Liver (tissue), 9 donors: ENCODE data around the gene TMEM248. TPM values are rescaled to one million over a fixed set of nuclear protein-coding genes. Genes with fewer than 3 reads are reported as not detected.
"Not testable (repeated sequence)": the region's sequence is repeated elsewhere in the genome, so short reads cannot be mapped to it uniquely, and the experiment has no call there.

Experiments
- DNase-seq: peaks from one replicate; pipeline ENCODE4 v3.0.0-alpha.2; 2017; ENCODE audit warnings: low spot score
- H3K27ac ChIP-seq, 2 donors: one replicate each; pipeline ENCODE4 v1.7.0; 2013; ENCODE audit warnings: inconsistent platforms in 2 of 2, low read length in 2 of 2, control low read depth in 1 of 2, low read depth in 1 of 2, mild to moderate bottlenecking in 1 of 2
- H3K27me3 ChIP-seq, 4 donors: one replicate each; pipeline versions ENCODE4 v1.6.1 to v1.7.0; 2013; ENCODE audit warnings: low read length in 3 of 4, inconsistent platforms in 1 of 4, mild to moderate bottlenecking in 1 of 4, moderate library complexity in 1 of 4; ENCODE audit not compliant: control insufficient read depth in 4 of 4, insufficient read depth in 4 of 4
- H3K36me3 ChIP-seq, 4 donors: one replicate each; pipeline versions ENCODE4 v1.6.1 to v1.7.0; 2013; ENCODE audit warnings: low read length in 3 of 4, mild to moderate bottlenecking in 3 of 4, low read depth in 1 of 4, moderate library complexity in 1 of 4; ENCODE audit not compliant: control insufficient read depth in 4 of 4, insufficient read depth in 3 of 4
- H3K4me1 ChIP-seq, 4 donors: one replicate each; pipeline versions ENCODE4 v1.6.1 to v1.7.0; 2013; ENCODE audit warnings: low read length in 3 of 4, mild to moderate bottlenecking in 3 of 4, moderate library complexity in 1 of 4; ENCODE audit not compliant: control insufficient read depth in 4 of 4, insufficient read depth in 4 of 4
- H3K4me3 ChIP-seq, 3 donors: one replicate each; pipeline versions ENCODE4 v1.6.1 to v1.7.0; 2013; ENCODE audit warnings: low read length in 3 of 3, control low read depth in 1 of 3, low read depth in 1 of 3, mild to moderate bottlenecking in 1 of 3
- H3K9ac ChIP-seq, 2 donors: one replicate each; pipeline ENCODE4 v1.7.0; 2013; ENCODE audit warnings: low read length in 2 of 2, mild to moderate bottlenecking in 2 of 2, moderate library complexity in 2 of 2, control low read depth in 1 of 2, low read depth in 1 of 2
- H3K9me3 ChIP-seq, 4 donors: one replicate each; pipeline versions ENCODE4 v1.6.1 to v1.7.0; 2013; ENCODE audit warnings: low read length in 3 of 4; ENCODE audit not compliant: control insufficient read depth in 4 of 4
- EGR1 ChIP-seq, 2 donors: IDR thresholded peaks; 2 replicates each; pipeline ENCODE4 v1.6.1; 2016 to 2018; ENCODE audit warnings: antibody characterized with exemption in 2 of 2, low read depth in 2 of 2
- FOXA2 ChIP-seq: IDR thresholded peaks from 2 replicates; pipeline ENCODE4 v1.6.1; 2016; ENCODE audit warnings: antibody characterized with exemption
- GABPA ChIP-seq, 2 donors: IDR thresholded peaks in 1 of 2; conservative IDR thresholded peaks in 1 of 2; 2 replicates each; pipeline ENCODE4 v1.6.1; 2016; ENCODE audit warnings: antibody characterized with exemption in 2 of 2, mild to moderate bottlenecking in 1 of 2, moderate library complexity in 1 of 2
- HNF4G ChIP-seq: IDR thresholded peaks from 2 replicates; pipeline ENCODE4 v1.6.1; 2016; ENCODE audit warnings: antibody characterized with exemption
- JUND ChIP-seq, 2 donors: IDR thresholded peaks; 2 replicates each; pipeline ENCODE4 v1.6.1; 2016; ENCODE audit warnings: antibody characterized with exemption in 2 of 2
- RAD21 ChIP-seq, 2 donors: IDR thresholded peaks; 2 replicates each; pipeline ENCODE4 v1.6.1; 2016; ENCODE audit warnings: antibody characterized with exemption in 2 of 2, mild to moderate bottlenecking in 2 of 2
- RXRA ChIP-seq, 2 donors: IDR thresholded peaks; 2 replicates each; pipeline ENCODE4 v1.6.1; 2017 to 2018; ENCODE audit warnings: antibody characterized with exemption in 2 of 2, mild to moderate bottlenecking in 1 of 2
- SP1 ChIP-seq: IDR thresholded peaks from 2 replicates; pipeline ENCODE4 v1.6.1; 2018; ENCODE audit warnings: antibody characterized with exemption, mild to moderate bottlenecking
- YY1 ChIP-seq: IDR thresholded peaks from 2 replicates; pipeline ENCODE4 v1.6.1; 2016; ENCODE audit warnings: antibody characterized with exemption, mild to moderate bottlenecking
- WGBS: extraction: QIAGEN DNeasy Blood & Tissue Kit; methylation state at CpG from one replicate; pipeline ENCODE4 v1.1.7; 2013; 5-methylcytosine and 5-hydroxymethylcytosine counted together
- polyA plus RNA-seq, 2 donors: library from polyadenylated mRNA; stranded (reverse) in 1 of 2; unstranded in 1 of 2; fragments of 200-250 nt in 1 of 2; fragments of >200 nt in 1 of 2; fragmentation: Nextera tagmentation in 1 of 2; extraction: Ambion mirVana in 1 of 2; gene quantifications; one replicate each; pipeline versions ENCODE4 v1.2.1 to v1.2.3, GENCODE V29; 2013 to 2015
- total RNA-seq, 2 donors: library from RNA; depleted of rRNA; stranded (reverse); fragments of >200 nt; gene quantifications; one replicate each; pipeline ENCODE4 v1.2.3, GENCODE V29; 2014
- TF ChIP-seq, protein P1 (sequence below): IDR thresholded peaks from 2 replicates; pipeline ENCODE4 v1.6.1; 2016; ENCODE audit warnings: antibody characterized with exemption
- TF ChIP-seq, protein P2 (sequence below): IDR thresholded peaks from 2 replicates; pipeline ENCODE4 v1.6.1; 2016; ENCODE audit warnings: antibody characterized with exemption
- TF ChIP-seq, protein P3 (sequence below): IDR thresholded peaks from 2 replicates; pipeline ENCODE4 v1.6.1; 2016; ENCODE audit warnings: antibody characterized with exemption
- TF ChIP-seq, protein P4 (sequence below): fragments of 150-350 bp; IDR thresholded peaks from 2 replicates; pipeline ENCODE4 v1.5.1; 2017; ENCODE audit warnings: improper control_type of control experiment, low read depth, low read length; ENCODE audit not compliant: missing input control
- TF ChIP-seq, protein P5 (sequence below): IDR thresholded peaks from 2 replicates; pipeline ENCODE4 v1.6.1; 2016; ENCODE audit warnings: antibody characterized with exemption, mild to moderate bottlenecking
- donor health status: healthy.
- donor health status: healthy.
- donor health status: healthy.
- donor health status: healthy.
- donor health status: healthy.

The TMEM248 gene
- total and polyA plus RNA-seq, 4 donors: 31.4 to 45.6 (median 41.6) TPM

DNA sequence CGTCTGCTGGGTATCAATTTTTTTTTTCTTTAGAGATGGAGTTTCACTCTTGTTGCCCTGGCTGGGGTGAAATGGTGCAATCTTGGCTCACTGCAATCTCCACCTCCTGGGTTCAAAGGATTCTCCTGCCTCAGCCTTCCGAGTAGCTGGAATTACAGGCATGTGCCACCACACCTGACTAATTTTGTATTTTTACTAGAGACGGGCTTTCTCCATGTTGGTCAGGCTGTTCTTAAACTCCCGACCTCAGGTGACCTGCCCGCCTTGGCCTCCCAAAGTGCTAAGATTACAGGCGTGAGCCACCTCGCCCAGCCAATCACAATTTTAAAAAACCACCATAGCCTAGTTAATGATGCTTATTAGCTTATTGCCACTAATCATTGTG, 42.7 kb upstream of the TMEM248 start:
- DNase-seq, H3K4me3 ChIP-seq, H3K27me3 ChIP-seq, H3K27ac ChIP-seq, H3K9ac ChIP-seq, H3K9me3 ChIP-seq, H3K4me1 ChIP-seq: not testable (repeated sequence)
- WGBS: 95% methylated on average over 7 of the region's 7 CpGs
- peaks cover 0 to 15% (median 7%) of the 10 kb centered on the region in 4 donors for H3K36me3 ChIP-seq

DNA sequence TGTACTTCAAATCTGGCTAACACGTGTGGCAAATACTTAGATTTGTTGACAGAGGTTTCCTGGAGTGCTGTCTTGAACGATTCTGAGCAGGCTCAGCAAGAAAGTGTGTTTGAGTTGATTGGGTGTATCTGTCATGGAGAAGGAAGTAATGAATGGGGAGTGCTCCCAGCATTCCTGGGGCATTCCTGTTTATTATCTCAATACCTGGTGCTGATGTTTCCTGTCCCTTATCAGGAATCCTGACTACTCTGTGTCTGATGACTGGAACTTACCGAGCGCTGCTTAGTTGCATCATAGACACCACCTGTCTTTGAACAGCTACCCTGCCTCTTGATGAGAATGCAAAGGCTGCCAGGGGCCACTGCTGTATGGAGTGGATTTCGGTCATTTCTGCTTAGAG, 41.0 kb upstream of the TMEM248 start:
- no peak overlapping the region for H3K27ac ChIP-seq
- no peaks in the 10 kb centered on the region for H3K4me1 ChIP-seq
- H3K9ac ChIP-seq: no peak overlapping the region
- peaks cover 2 to 15% (median 7%) of the 10 kb centered on the region in 4 donors for H3K36me3 ChIP-seq
- WGBS: 72% methylated on average over 5 of the region's 5 CpGs
- no peak for TF ChIP-seq SP1
- TF ChIP-seq, protein P1, sequence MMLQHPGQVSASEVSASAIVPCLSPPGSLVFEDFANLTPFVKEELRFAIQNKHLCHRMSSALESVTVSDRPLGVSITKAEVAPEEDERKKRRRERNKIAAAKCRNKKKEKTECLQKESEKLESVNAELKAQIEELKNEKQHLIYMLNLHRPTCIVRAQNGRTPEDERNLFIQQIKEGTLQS: no peak
- no peak for DNase-seq
- H3K9me3 ChIP-seq: no peaks in the 10 kb centered on the region
- H3K4me3 ChIP-seq: no peak overlapping the region
- no peaks in the 10 kb centered on the region for H3K27me3 ChIP-seq

DNA sequence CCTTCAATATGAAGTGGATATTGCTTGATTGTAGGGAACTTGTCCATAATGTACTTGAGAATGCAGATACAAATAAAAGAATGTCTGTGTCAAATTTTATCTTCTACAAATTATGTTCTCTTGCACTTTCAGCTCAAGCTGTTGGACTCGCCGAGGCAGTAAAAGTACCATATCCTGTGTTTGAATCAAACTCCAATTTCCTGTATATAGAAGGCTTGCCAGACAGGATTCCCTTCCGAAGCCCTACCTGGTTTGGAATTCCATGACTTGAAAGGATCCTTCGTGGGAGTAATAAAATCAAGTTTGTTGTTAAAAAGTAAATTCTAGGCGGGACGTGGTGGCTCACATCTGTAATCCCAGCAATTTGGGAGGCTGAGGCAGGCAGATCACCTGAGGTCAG, 40.4 kb upstream of the TMEM248 start:
- H3K36me3 ChIP-seq: peaks cover 2 to 15% (median 8%) of the 10 kb centered on the region in 4 donors
- H3K27ac ChIP-seq: not testable (repeated sequence)

DNA sequence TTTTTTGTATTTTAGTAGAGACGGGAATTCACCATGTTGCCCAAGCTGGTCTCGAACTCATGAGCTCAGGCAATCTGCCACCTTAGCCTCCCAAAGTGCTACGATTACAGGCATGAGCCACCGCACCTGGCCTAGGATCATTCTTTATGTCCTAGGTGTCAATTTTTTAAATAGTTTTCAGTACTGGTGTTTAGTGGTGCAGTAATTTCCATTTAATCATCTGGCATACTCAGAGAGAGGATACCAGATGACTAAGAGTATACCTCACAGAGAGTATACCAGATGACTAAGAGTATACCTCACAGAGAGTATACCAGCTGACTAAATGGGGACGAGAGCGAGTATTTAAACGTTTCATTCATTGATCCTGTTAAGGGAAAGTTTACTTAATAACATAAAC, 37.3 kb upstream of the TMEM248 start:
- H3K4me3 ChIP-seq: no peak overlapping the region
- 95% methylated on average over 7 of the region's 7 CpGs for WGBS
- no peak for DNase-seq
- no peaks in the 10 kb centered on the region for H3K9me3 ChIP-seq
- H3K27ac ChIP-seq: no peak overlapping the region
- TF ChIP-seq FOXA2 (no peak), HNF4G (no peak), RAD21 (IDR thresholded peaks at IDR 0.05) (no peak), EGR1 (IDR thresholded peaks at IDR 0.05; ENCODE audit: low read depth in 2 of 2) (no peak), JUND (IDR thresholded peaks at IDR 0.05) (no peak), RXRA (IDR thresholded peaks at IDR 0.05) (no peak), YY1 (no peak), GABPA (IDR thresholded peaks at IDR 0.05 in 1 of 2, conservative IDR thresholded peaks at IDR 0.05 in 1 of 2) (no peak)
- TF ChIP-seq, protein P2, sequence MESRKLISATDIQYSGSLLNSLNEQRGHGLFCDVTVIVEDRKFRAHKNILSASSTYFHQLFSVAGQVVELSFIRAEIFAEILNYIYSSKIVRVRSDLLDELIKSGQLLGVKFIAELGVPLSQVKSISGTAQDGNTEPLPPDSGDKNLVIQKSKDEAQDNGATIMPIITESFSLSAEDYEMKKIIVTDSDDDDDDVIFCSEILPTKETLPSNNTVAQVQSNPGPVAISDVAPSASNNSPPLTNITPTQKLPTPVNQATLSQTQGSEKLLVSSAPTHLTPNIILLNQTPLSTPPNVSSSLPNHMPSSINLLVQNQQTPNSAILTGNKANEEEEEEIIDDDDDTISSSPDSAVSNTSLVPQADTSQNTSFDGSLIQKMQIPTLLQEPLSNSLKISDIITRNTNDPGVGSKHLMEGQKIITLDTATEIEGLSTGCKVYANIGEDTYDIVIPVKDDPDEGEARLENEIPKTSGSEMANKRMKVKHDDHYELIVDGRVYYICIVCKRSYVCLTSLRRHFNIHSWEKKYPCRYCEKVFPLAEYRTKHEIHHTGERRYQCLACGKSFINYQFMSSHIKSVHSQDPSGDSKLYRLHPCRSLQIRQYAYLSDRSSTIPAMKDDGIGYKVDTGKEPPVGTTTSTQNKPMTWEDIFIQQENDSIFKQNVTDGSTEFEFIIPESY: no peak
- TF ChIP-seq, protein P3, sequence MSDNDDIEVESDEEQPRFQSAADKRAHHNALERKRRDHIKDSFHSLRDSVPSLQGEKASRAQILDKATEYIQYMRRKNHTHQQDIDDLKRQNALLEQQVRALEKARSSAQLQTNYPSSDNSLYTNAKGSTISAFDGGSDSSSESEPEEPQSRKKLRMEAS: no peak
- TF ChIP-seq, protein P1: no peak
- TF ChIP-seq, protein P4, sequence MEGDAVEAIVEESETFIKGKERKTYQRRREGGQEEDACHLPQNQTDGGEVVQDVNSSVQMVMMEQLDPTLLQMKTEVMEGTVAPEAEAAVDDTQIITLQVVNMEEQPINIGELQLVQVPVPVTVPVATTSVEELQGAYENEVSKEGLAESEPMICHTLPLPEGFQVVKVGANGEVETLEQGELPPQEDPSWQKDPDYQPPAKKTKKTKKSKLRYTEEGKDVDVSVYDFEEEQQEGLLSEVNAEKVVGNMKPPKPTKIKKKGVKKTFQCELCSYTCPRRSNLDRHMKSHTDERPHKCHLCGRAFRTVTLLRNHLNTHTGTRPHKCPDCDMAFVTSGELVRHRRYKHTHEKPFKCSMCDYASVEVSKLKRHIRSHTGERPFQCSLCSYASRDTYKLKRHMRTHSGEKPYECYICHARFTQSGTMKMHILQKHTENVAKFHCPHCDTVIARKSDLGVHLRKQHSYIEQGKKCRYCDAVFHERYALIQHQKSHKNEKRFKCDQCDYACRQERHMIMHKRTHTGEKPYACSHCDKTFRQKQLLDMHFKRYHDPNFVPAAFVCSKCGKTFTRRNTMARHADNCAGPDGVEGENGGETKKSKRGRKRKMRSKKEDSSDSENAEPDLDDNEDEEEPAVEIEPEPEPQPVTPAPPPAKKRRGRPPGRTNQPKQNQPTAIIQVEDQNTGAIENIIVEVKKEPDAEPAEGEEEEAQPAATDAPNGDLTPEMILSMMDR: no peak
- TF ChIP-seq, protein P5, sequence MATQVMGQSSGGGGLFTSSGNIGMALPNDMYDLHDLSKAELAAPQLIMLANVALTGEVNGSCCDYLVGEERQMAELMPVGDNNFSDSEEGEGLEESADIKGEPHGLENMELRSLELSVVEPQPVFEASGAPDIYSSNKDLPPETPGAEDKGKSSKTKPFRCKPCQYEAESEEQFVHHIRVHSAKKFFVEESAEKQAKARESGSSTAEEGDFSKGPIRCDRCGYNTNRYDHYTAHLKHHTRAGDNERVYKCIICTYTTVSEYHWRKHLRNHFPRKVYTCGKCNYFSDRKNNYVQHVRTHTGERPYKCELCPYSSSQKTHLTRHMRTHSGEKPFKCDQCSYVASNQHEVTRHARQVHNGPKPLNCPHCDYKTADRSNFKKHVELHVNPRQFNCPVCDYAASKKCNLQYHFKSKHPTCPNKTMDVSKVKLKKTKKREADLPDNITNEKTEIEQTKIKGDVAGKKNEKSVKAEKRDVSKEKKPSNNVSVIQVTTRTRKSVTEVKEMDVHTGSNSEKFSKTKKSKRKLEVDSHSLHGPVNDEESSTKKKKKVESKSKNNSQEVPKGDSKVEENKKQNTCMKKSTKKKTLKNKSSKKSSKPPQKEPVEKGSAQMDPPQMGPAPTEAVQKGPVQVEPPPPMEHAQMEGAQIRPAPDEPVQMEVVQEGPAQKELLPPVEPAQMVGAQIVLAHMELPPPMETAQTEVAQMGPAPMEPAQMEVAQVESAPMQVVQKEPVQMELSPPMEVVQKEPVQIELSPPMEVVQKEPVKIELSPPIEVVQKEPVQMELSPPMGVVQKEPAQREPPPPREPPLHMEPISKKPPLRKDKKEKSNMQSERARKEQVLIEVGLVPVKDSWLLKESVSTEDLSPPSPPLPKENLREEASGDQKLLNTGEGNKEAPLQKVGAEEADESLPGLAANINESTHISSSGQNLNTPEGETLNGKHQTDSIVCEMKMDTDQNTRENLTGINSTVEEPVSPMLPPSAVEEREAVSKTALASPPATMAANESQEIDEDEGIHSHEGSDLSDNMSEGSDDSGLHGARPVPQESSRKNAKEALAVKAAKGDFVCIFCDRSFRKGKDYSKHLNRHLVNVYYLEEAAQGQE: no peak
- H3K9ac ChIP-seq: no peak overlapping the region
- H3K4me1 ChIP-seq: no peaks in the 10 kb centered on the region
- H3K36me3 ChIP-seq: peaks cover 2 to 15% (median 10%) of the 10 kb centered on the region in 4 donors
- H3K27me3 ChIP-seq: no peaks in the 10 kb centered on the region

More for the DNA sequence above, 40.4 kb upstream of the TMEM248 start:
- not testable (repeated sequence) for DNase-seq, H3K9ac ChIP-seq, H3K4me3 ChIP-seq, H3K4me1 ChIP-seq, H3K27me3 ChIP-seq, H3K9me3 ChIP-seq
- WGBS: 87% methylated on average over 6 of the region's 6 CpGs
